ENCODE data around the gene ESD.

GRCh38 chr13:46761174-46761573 lies 35.8 kb downstream of the ESD start:
- no peak for TF ChIP-seq POLR2A (IDR thresholded peaks at IDR 0.05)
- no peak for TF ChIP-seq CTCF (IDR thresholded peaks at IDR 0.05)

All from testis (tissue), 2 donors.